Endothelial cell of umbilical vein (primary cell): Measurements from ENCODE around the gene EPN2. TPM values are rescaled to one million over a fixed set of nuclear protein-coding genes. Genes with fewer than 3 reads are reported as not detected.

Experiments
- BruUV-seq: library from RNA; stranded (reverse); fragments of 400-500 nt; replicated peaks from 2 replicates; lab custom pipeline; 2021; lab: Mats Ljungman, UMichigan
- CTCF ChIA-PET: fragments of 300-600, 350-600 bp; sonication (Branson Sonifier 250); formaldehyde crosslinking; loops from one replicate; lab custom pipeline; 2021; ENCODE audit warnings: antibody characterized with exemption, inconsistent platforms; lab: Charles Lee
- POLR2A ChIA-PET: fragments of 300-600, 350-600 bp; sonication (Branson Sonifier 250); formaldehyde crosslinking; loops from one replicate; lab custom pipeline; 2021; ENCODE audit warnings: antibody characterized with exemption, inconsistent platforms; lab: Charles Lee
- DNase-seq: peaks from one replicate; pipeline ENCODE4 v3.0.0-alpha.2; 2011; ENCODE audit warnings: low read depth, low spot score
- FAIRE-seq: peaks from 2 replicates; lab custom pipeline; 2011; peaks lifted over from hg19 to GRCh38; lab: Jason Lieb, UNC
- H2AFZ ChIP-seq: 2 replicates; pipeline ENCODE4 v1.6.0; 2012; ENCODE audit warnings: low read depth, low read length, control low read depth, inconsistent platforms
- H3K27ac ChIP-seq: 2 replicates; pipeline ENCODE4 v1.5.1; 2011; ENCODE audit warnings: low read depth, mild to moderate bottlenecking, control low read depth, low read length, moderate library complexity; ENCODE audit not compliant: insufficient read depth
- H3K27me3 ChIP-seq, 2 experiments: 2 replicates each; pipeline versions ENCODE4 v1.6.0 to v1.6.1; 2011; ENCODE audit warnings: low read length in 2 of 2, mixed read lengths in 1 of 2; ENCODE audit not compliant: control insufficient read depth in 2 of 2, insufficient read depth in 2 of 2
- H3K36me3 ChIP-seq, 2 experiments: 2 replicates in 1 of 2; 3 replicates in 1 of 2; pipeline ENCODE4 v1.5.1; 2011; ENCODE audit warnings: low read length in 2 of 2, mild to moderate bottlenecking in 1 of 2, moderate library complexity in 1 of 2; ENCODE audit not compliant: control insufficient read depth in 2 of 2, insufficient read depth in 2 of 2; ENCODE audit errors: extremely low read depth in 1 of 2
- H3K4me1 ChIP-seq: 3 replicates; pipeline ENCODE4 v1.5.1; 2011; ENCODE audit warnings: mild to moderate bottlenecking, low read length; ENCODE audit not compliant: control insufficient read depth, insufficient read depth; ENCODE audit errors: extremely low read depth
- H3K4me2 ChIP-seq: 2 replicates; pipeline ENCODE4 v1.6.1; 2011; ENCODE audit warnings: low read length, control low read depth, mixed read lengths; ENCODE audit not compliant: insufficient read depth
- H3K4me3 ChIP-seq, 3 experiments: fragments of 200-600 bp in 1 of 3; sonication (generic), shearing (Covaris generic) in 1 of 3; replicated peaks in 1 of 3; 2 replicates each; pipeline ENCODE4 v1.5.1; 2011 to 2016; ENCODE audit warnings: control low read depth in 3 of 3, low read length in 3 of 3, mild to moderate bottlenecking in 2 of 3, inconsistent platforms in 1 of 3, low read depth in 1 of 3, moderate library complexity in 1 of 3; ENCODE audit not compliant: insufficient read depth in 1 of 3
- H3K79me2 ChIP-seq: 2 replicates; pipeline ENCODE4 v1.6.0; 2012; ENCODE audit warnings: low read length, inconsistent platforms; ENCODE audit not compliant: control insufficient read depth, insufficient read depth
- H3K9ac ChIP-seq: replicated peaks from 2 replicates; pipeline ENCODE3; 2011; ENCODE audit warnings: low read length, control low read depth; ENCODE audit not compliant: insufficient read depth; ENCODE audit errors: extremely low read depth
- H3K9me1 ChIP-seq: replicated peaks from 3 replicates; pipeline ENCODE4 v1.6.0; 2011; ENCODE audit warnings: mild to moderate bottlenecking, low read length; ENCODE audit not compliant: control insufficient read depth, insufficient read depth; ENCODE audit errors: extremely low read depth
- H3K9me3 ChIP-seq: replicated peaks from 2 replicates; pipeline ENCODE4 v1.5.1; 2012; ENCODE audit warnings: low read length, inconsistent platforms; ENCODE audit not compliant: control insufficient read depth, insufficient read depth
- H4K20me1 ChIP-seq: replicated peaks from 2 replicates; pipeline ENCODE3; 2011; ENCODE audit warnings: mild to moderate bottlenecking, low read length; ENCODE audit not compliant: control insufficient read depth, insufficient read depth; ENCODE audit errors: extremely low read depth
- EZH2 ChIP-seq: IDR thresholded peaks from 2 replicates; pipeline ENCODE4 v1.6.1; 2012; ENCODE audit warnings: borderline replicate concordance, low read depth, mild to moderate bottlenecking, moderate library complexity, low read length, inconsistent platforms; ENCODE audit not compliant: severe bottlenecking
- JUN ChIP-seq: IDR thresholded peaks from 2 replicates; pipeline ENCODE4 v1.6.1; 2011; ENCODE audit warnings: borderline replicate concordance, low read depth; ENCODE audit not compliant: insufficient read length, insufficient read depth
- MYC ChIP-seq: IDR thresholded peaks from one replicate; pipeline ENCODE4 v1.6.1; 2011; ENCODE audit warnings: mild to moderate bottlenecking, low read depth, low read length
- POLR2A ChIP-seq: IDR thresholded peaks from 2 replicates; pipeline ENCODE4 v1.6.1; 2012; ENCODE audit warnings: low read depth, mild to moderate bottlenecking, control low read depth, low read length
- POLR2AphosphoS5 ChIP-seq: IDR thresholded peaks from 2 replicates; pipeline ENCODE4 v1.6.1; 2012; ENCODE audit warnings: low read depth, mild to moderate bottlenecking, control low read depth, low read length, moderate library complexity; ENCODE audit not compliant: insufficient read depth
- dilution Hi-C: fragments of 300-500 bp; cut with MboI; formaldehyde crosslinking; loops from one replicate; pipeline ENCODE4 v1.15.0; 2019; ENCODE audit warnings: low sequenced_read_pairs; ENCODE audit not compliant: extremely low pct_ligation_motif_present
- intact Hi-C: fragments of 100-400 bp; cut with micrococcal nuclease; formaldehyde crosslinking; loops from one replicate; pipeline ENCODE4 v1.10.0; 2022
- polyA plus RNA-seq, 4 experiments: library from polyadenylated mRNA; depleted of rRNA in 3 of 4; stranded (reverse) in 3 of 4; unstranded in 1 of 4; fragments of >200 nt; gene quantifications; 2 replicates each; pipeline versions ENCODE4 v1.2.1 to v1.2.3, GENCODE V29; 2011 to 2012; ENCODE audit warnings: missing spikeins in 1 of 4
- total RNA-seq: library from RNA; stranded (reverse); gene quantifications from 2 replicates; pipeline ENCODE4 v1.2.3, GENCODE V29; 2021
- TF ChIP-seq, protein P1 (sequence below), 2 donors: IDR thresholded peaks; 1 replicate in 1 of 2; 2 replicates in 1 of 2; pipeline ENCODE4 v1.5.1; 2011; ENCODE audit warnings: low read length in 2 of 2, mild to moderate bottlenecking in 2 of 2, moderate library complexity in 2 of 2, control low read depth in 1 of 2, inconsistent platforms in 1 of 2, low read depth in 1 of 2; ENCODE audit not compliant: insufficient read depth in 1 of 2; ENCODE audit errors: extremely low read depth in 1 of 2
- TF ChIP-seq, protein P2 (sequence below): IDR thresholded peaks from 2 replicates; pipeline ENCODE4 v1.6.1; 2011; ENCODE audit not compliant: insufficient read depth, insufficient read length

Gene EPN2
- total and polyA plus RNA-seq, 2 donors (not counting 3 experiments of a cell fraction or from before 2014, with no cell fraction given): 40.3 to 70.5 TPM

DNA sequence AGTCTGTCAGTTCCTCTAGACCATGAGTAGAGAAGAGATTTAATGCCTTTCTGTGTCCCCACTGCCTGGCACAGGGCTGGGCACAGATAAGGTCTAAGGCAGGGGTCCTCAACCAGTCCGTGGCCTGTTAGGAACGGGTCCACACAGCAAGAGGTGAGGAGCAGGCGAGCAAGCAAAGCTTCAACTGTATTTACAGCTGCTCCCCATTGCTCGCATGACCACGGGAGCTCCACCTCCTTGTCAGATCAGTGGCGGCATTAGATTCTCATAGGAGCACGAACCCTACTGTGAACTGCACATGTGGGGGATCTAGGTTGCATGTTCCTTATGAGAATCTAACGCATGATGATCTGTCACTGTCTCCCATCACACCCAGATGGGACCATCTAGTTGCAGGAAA is 123.6 kb downstream of the EPN2 start:
- peaks cover 0 to 2% of the 10 kb centered on the region in 2 experiments for H3K36me3 ChIP-seq
- H3K9ac ChIP-seq: no peak overlapping the region
- H3K4me1 ChIP-seq: peaks cover 8% of the 10 kb centered on the region
- H3K79me2 ChIP-seq: no peaks in the 10 kb centered on the region
- no peak overlapping the region for H3K4me3 ChIP-seq
- dilution Hi-C loops: no loop called here
- FAIRE-seq (no peak), DNase-seq (no peak)
- no peaks in the 10 kb centered on the region for H4K20me1 ChIP-seq
- BruUV-seq: no TSS peak
- TF ChIP-seq POLR2AphosphoS5 (no peak), JUN (no peak), MYC (no peak), EZH2 (no peak), POLR2A (no peak)
- TF ChIP-seq, protein P1, sequence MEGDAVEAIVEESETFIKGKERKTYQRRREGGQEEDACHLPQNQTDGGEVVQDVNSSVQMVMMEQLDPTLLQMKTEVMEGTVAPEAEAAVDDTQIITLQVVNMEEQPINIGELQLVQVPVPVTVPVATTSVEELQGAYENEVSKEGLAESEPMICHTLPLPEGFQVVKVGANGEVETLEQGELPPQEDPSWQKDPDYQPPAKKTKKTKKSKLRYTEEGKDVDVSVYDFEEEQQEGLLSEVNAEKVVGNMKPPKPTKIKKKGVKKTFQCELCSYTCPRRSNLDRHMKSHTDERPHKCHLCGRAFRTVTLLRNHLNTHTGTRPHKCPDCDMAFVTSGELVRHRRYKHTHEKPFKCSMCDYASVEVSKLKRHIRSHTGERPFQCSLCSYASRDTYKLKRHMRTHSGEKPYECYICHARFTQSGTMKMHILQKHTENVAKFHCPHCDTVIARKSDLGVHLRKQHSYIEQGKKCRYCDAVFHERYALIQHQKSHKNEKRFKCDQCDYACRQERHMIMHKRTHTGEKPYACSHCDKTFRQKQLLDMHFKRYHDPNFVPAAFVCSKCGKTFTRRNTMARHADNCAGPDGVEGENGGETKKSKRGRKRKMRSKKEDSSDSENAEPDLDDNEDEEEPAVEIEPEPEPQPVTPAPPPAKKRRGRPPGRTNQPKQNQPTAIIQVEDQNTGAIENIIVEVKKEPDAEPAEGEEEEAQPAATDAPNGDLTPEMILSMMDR (IDR thresholded peaks at IDR 0.05; ENCODE audit: extremely low read depth in 1 of 2, insufficient read depth in 1 of 2, low read depth in 1 of 2, low read length in 2 of 2): no peak
- no peak overlapping the region for H3K27ac ChIP-seq
- ChIA-PET CTCF (interaction anchor here (1.1 to 2.9 kb wide), 2 partner anchors 87 to 402 kb away, joined by 3 to 111 read pairs; no protein-coding TSS in a partner anchor), POLR2A (no interaction called here)
- H3K9me1 ChIP-seq: no peaks in the 10 kb centered on the region
- H2AFZ ChIP-seq: no peak overlapping the region
- intact Hi-C loops: no loop called here
- no peaks in the 10 kb centered on the region for H3K27me3 ChIP-seq
- H3K9me3 ChIP-seq: no peaks in the 10 kb centered on the region
- H3K4me2 ChIP-seq: no peak overlapping the region

DNA sequence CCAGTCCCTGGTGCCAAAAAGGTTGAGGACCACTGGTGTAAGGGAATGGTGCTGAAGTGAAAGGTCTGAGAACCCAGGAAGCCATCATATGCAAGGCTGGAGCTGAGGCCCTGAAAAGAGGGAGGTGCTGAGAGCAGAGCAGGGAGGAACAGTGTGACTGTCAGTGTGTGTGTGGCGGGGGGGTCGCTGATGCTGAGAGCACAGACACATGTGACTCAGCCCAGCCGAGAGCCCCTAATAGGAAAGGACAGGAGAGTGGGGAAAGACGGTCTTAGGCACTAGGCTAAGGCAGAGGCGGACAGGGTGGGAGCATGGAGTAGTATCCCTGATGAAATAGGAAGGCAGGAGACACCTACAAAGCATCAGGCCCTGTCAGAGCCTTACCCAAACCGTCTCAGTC is 124.2 kb downstream of the EPN2 start:
- Histone ChIP-seq H3K27me3 (no peaks in the 10 kb centered on the region), H3K9me3 (no peaks in the 10 kb centered on the region), H3K9me1 (no peaks in the 10 kb centered on the region), H3K4me1 (peaks cover 8% of the 10 kb centered on the region), H3K4me3 (no peak overlapping the region), H3K36me3 (peaks cover 0 to 2% of the 10 kb centered on the region in 2 experiments), H3K27ac (no peak overlapping the region), H3K79me2 (no peaks in the 10 kb centered on the region), H4K20me1 (no peaks in the 10 kb centered on the region), H3K9ac (peak overlapping the region; percentile 59), H2AFZ (no peak overlapping the region), H3K4me2 (peak overlapping the region; percentile 88)
- CTCF ChIA-PET: interaction anchor here (1.1 to 2.9 kb wide), 2 partner anchors 87 to 401 kb away, joined by 3 to 111 read pairs; no protein-coding TSS in a partner anchor
- dilution Hi-C loops: no loop called here
- DNase-seq: no peak
- intact Hi-C loops: no loop called here
- TF ChIP-seq MYC (no peak), JUN (no peak), EZH2 (no peak), POLR2AphosphoS5 (no peak), POLR2A (no peak)
- TF ChIP-seq, protein P2, sequence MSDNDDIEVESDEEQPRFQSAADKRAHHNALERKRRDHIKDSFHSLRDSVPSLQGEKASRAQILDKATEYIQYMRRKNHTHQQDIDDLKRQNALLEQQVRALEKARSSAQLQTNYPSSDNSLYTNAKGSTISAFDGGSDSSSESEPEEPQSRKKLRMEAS: no peak
- TF ChIP-seq, protein P1 (IDR thresholded peaks at IDR 0.05; ENCODE audit: extremely low read depth in 1 of 2, insufficient read depth in 1 of 2, low read depth in 1 of 2, low read length in 2 of 2): no peak
- POLR2A ChIA-PET: no interaction called here
- no peak for FAIRE-seq
- BruUV-seq: no TSS peak
